ENCODE results near the gene SMIM17.

SMIM17 gene

DNA sequence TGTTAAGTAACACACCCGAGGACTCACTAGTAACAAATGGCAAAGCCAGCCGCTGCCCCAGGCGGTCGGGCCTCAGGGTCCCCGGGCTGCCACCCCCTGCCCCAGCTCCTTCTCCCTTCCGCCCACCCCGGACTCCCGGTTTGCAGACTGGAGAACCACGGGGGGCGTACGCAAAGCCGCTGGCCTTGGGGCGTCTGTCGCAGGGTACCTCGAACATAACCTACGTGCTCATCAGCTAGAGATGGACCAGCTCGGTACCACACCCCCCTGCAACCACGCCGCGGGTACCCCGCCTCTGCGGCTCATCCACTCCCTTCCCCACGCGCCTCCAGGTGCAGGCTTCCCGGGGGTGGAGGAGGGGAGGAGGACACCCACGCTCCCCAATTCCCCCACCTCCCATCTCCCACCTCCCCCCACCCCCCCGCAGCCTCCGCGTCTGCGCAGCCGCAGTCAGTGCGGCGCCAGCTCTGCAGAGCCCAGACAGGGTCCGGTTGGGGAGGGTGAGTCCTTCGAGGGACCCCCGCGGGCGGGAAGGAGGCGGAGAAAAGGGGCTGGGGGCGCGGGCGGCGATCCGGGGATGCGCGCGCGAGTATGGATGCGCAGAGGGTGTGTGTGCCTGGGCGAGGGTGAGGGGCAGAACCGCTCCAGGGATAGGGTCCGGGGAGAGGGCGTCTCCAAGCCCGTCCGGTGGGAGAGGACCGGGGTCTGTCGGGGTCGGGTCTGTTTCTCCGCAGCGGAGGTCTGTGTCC is at the start of gene SMIM17:
TSS of gene SMIM17 (plus strand) at position 449 of the 749 bp plus-strand sequence. CDS start 2,509 bp downstream, outside the sequence.
- DNase-seq (ENCODE audit: low spot score): no peak

DNA sequence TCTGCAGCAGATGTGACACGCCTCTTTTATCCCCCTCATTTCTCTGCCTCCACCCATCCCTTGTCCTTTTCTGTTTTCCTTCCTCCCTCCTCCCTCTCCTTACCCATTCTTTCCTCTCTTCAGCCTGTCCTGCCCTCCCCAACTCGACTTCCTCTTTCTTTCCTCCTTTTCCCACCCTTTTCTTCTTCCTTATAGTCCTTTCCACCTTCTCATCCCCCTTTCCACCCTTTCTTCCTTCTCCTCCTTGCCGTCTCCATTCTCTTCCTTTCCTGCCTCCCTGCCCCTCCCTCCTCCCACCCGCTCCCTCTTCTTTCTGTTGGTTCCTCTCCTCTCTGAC is 48.5 kb upstream of the SMIM17 start:
- no peak for DNase-seq (ENCODE audit: low spot score)

GRCh38 chr19:56594783-56595547 is 48.0 kb upstream of the SMIM17 start, which contains the start of gene ZNF71:
Gene ZNF71 (plus strand): TSS chr19:56595302. CDS start chr19:56601559, 6,257 bp downstream.
- peak; percentile 66 for DNase-seq (ENCODE audit: low spot score)

- no peak for DNase-seq (ENCODE audit: low spot score)
Measured at GRCh38 chr19:56595548-56595899, 47.4 kb upstream of the SMIM17 start.

DNA sequence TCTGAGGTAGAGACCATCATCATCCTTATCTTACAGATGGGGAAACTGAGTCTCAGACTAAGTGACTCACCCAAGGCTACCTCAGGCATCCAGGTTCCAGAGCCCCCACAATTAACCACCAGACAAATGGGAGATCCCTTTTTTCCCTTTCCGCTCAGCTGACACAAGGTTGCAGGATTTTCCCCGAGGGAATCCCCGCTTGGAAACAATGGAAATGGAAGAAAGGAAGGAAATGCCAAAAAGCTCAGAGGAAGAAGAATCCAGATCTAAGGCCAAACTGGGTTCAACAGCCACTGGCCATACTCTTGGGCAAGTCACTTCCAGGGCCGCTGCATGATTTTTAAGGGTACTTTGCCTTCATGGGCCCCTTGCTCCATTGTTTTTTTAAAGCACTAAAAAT is 46.3 kb upstream of the SMIM17 start:
- no peak for DNase-seq (ENCODE audit: low spot score)

- DNase-seq (ENCODE audit: low spot score): no peak
Measured at GRCh38 chr19:56597696-56598095, 45.3 kb upstream of the SMIM17 start.

DNA sequence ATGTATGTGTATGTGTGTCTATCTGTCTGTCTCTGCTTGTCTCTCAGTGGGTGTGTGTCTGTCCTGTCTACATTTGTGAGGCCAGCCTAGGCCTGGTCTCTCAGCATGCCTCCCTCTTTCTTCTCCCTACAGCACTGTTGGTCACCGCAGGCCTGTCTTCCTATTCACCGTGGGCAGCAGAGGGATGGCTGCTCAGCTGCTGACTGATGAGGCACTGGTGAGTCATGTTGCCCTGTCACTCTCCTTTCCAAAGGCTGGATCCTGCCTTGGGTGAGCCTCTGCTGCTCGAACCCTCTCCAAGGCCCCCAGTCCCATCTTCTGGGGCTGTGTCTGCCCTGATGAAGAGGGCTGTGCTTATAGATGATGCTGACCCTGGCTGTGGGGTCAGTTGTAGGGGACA is 41.6 kb upstream of the SMIM17 start:
- DNase-seq (ENCODE audit: low spot score): no peak

DNA sequence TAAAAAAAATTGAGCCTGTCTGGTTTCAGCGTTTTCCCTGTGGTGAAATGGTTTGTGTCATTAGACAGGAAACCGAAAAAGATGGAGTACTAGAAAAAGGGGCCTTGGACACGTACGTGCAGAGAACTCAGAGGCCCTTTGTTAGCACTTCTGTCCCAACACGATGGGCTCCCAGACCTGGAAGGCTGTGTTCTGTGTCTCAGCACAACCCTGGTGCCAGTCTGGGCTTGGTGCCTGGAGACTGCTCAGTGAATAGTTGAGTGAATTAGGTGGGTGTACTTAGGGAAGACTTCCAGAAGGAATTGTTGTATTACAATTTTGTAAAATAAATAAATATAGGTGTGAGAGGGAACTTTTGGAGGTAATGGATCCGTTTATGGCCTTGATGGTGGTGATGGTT is 39.1 kb upstream of the SMIM17 start:
- DNase-seq (ENCODE audit: low spot score): peak; percentile 16

DNA sequence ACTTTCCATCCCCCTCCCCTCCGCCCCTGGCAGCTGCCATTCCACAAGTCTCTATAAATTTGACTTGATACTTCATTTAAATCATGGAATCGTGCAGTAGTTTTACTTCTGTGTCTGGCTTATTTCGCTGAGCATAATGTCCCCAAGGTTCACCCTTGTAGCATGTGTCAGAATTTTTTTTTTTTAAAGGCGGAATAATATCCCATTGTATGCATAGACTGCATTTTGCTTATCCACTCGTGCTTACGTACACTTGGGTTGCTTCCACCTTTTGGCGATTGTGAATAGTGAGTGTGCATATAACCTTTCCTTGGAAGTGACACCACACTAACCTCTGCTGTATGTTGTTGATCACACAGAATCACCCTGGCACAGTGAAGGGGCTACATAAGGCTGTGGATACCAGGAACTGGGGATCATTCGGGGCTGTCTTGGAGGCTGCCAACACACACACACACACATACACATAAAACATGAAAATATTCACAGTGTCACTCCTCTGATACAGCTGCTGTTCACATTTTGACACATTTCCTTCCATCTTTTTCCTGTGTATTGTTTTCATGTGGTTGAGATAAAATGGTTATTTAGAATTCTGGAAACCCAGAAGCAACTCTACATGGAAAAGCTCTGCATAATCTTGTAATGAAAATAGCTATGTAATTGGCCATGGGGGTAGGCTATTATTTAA is 34.5 kb upstream of the SMIM17 start:
- DNase-seq (ENCODE audit: low spot score): no peak

DNA sequence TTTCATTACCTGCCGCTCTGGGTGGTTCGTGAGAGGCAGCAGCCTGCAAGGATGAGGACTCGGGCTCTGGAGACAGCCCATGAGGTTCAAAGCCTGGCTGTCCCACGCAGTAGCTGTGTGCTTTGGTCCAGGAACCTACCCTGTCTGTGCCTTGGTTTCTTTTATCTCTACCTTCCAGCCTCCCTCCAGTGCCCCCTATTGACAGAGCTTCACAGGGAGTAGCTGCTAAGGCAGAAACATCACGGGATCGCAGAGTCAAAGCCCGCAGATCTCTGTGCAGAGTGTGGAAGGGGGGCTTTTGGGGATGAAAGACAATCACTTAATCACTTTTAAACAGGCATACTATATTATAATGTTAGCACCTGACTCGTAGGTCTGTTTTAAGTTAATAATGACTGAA is 31.7 kb upstream of the SMIM17 start:
- DNase-seq (ENCODE audit: low spot score): no peak

DNA sequence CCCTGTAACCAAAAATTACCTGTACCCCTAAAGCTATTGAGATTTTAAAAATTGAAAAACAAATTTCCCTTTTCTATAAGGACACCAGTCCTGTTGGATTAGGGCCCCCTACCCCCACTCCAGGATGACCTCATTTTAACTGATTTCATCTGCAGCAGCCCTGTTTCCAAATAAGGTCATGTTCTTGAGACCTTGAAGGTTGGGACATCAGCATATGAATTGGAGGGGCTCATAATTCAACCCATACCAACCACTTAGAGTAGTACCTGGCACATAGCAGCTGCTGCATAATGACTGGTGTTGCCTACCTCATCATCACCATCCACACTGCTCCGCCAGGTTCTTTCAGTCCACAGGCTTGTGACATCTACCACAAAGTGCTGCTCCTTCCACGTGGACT is 30.2 kb upstream of the SMIM17 start:
- no peak for DNase-seq (ENCODE audit: low spot score)

GRCh38 chr19:56613639-56614038 is 29.3 kb upstream of the SMIM17 start:
- no peak for DNase-seq (ENCODE audit: low spot score)

GRCh38 chr19:56617531-56617930 is 25.4 kb upstream of the SMIM17 start:
- DNase-seq (ENCODE audit: low spot score): no peak

DNA sequence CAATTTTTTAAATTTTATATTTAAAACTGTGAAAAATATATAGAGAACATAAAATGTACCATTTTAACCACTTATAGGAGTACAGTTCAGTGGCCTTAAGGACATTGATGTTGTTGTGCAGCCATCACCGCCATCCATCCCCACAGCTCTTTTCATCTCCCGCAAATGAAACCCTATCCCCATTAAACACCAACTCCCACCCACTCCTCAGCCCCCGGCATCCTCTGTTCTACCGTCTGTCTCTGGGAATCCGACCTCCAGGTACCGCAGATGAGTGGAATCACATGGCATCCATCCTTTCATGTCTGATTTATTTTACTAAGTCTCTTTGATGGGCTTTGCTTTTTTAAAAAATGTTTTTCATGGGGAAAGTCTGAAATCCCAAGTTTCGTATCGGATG is 23.8 kb upstream of the SMIM17 start:
- no peak for DNase-seq (ENCODE audit: low spot score)

GRCh38 chr19:56622374-56622773 is 20.6 kb upstream of the SMIM17 start:
- no peak for DNase-seq (ENCODE audit: low spot score)

- no peak for DNase-seq (ENCODE audit: low spot score)
Measured at GRCh38 chr19:56623006-56623405, 20.0 kb upstream of the SMIM17 start.

GRCh38 chr19:56625708-56626107 is 17.3 kb upstream of the SMIM17 start:
- DNase-seq (ENCODE audit: low spot score): no peak

GRCh38 chr19:56633021-56633420 is 9.9 kb upstream of the SMIM17 start:
- DNase-seq (ENCODE audit: low spot score): no peak

GRCh38 chr19:56637976-56638555 is 4.9 kb upstream of the SMIM17 start:
- DNase-seq (ENCODE audit: low spot score): peak; percentile 46

GRCh38 chr19:56639217-56639616 is 3.7 kb upstream of the SMIM17 start:
- no peak for DNase-seq (ENCODE audit: low spot score)

- no peak for DNase-seq (ENCODE audit: low spot score)
Measured at GRCh38 chr19:56643460-56643955, 549 bp downstream of the SMIM17 start.

GRCh38 chr19:56654151-56654550 is 11.2 kb downstream of the SMIM17 start:
- no peak for DNase-seq (ENCODE audit: low spot score)
